HG03354 (cell line): ENCODE results near the gene LTB4R2.

Experiments
- ATAC-seq: cut with Tn5 transposase; IDR thresholded peaks from one replicate; pipeline ENCODE4 v1.9.1; 2021; ENCODE audit warnings: mild to moderate bottlenecking; ENCODE audit not compliant: unreplicated experiment, poor library complexity, severe bottlenecking

LTB4R2 gene

DNA sequence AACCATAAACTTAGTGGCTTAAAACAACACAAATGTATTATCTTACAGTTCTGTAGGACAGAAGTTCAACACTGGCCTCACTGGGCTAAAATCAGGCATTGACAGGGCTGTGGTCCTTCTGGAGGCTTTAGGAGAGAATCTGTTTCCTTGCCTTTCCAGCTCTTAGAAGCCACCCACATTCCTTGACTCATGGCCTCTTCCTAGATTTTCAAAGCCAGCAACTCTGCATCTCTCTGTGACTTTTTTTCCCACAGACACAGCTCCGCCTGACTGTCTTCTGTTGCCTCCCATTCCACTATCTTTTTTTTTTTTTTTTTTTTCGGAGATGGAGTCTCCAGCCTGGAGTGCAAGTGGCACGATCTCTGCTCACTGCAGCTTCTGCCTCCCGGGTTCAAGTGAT lies 46.3 kb downstream of the LTB4R2 start:
- ATAC-seq: no peak

DNA sequence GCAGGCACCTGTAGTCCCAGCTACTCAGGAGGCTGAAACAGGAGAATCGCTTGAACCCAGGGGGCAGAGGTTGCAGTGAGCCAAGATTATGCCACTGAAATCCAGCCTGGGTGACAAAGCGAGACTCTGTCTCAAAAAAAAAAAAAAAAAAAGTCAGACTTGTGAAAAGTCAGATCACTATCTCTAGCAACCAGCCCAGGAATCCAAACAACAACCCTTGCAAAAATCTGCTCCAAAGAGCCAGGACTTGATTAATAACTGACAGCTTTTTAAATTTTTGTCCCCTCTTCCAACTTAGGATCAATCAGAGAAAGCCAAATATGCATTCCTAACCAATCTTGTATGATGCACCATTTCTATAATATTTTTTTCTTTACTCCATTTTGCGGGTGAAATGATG lies 50.3 kb downstream of the LTB4R2 start:
- no peak for ATAC-seq

DNA sequence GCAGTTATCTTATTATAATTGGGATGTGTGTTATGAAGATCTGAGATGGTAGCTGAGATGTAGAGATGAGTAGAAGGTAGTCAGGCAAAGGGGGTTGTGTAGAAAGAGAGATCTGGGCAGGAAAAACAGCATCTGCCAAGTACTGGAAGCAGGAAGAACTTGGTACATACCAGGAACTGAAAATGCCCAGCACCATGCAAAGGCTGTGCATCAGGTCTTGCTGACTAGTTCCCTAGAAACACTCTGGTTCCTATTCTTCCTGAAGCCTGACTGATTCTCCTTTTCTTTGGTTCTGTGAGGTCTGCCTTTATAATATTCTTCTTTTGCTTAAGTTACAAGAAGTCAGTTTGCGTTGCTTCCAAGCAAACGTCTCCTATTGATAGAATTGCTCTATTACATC lies 51.4 kb downstream of the LTB4R2 start:
- ATAC-seq: no peak
